Activated naive CD8-positive, alpha-beta T cell treated with anti-CD3 and anti-CD28 coated beads, Interleukin-2, amount 50 U/mL, for 24 hours (primary cell): ENCODE measurements around the gene PER2.
"Not testable (repeated sequence)": the region's sequence is repeated elsewhere in the genome, so short reads cannot be mapped to it uniquely, and the experiment has no call there.

ENCODE experiments used
- ATAC-seq: fragments of 150-1000 bp; cut with Tn5 transposase; one replicate; pipeline ENCODE4 v1.10.0; 2021
- DNase-seq: peaks from one replicate; pipeline ENCODE4 v3.0.0; 2021
- H3K27ac Mint-ChIP-seq: one replicate; pipeline ENCODE4 v1.8.0; 2021; ENCODE audit warnings: mild to moderate bottlenecking, mixed read lengths
- H3K27me3 Mint-ChIP-seq: one replicate; pipeline ENCODE4 v1.8.0; 2021; ENCODE audit warnings: mixed read lengths
- H3K36me3 Mint-ChIP-seq: one replicate; pipeline ENCODE4 v1.8.0; 2021; ENCODE audit warnings: low read depth, mixed read lengths
- H3K4me1 Mint-ChIP-seq: one replicate; pipeline ENCODE4 v1.8.0; 2021; ENCODE audit warnings: mixed read lengths
- H3K4me3 Mint-ChIP-seq: one replicate; pipeline ENCODE4 v1.8.0; 2021; ENCODE audit warnings: mild to moderate bottlenecking, moderate library complexity, mixed read lengths
- H3K9me3 Mint-ChIP-seq: one replicate; pipeline ENCODE4 v1.8.0; 2021; ENCODE audit warnings: mixed read lengths

PER2 gene

DNA sequence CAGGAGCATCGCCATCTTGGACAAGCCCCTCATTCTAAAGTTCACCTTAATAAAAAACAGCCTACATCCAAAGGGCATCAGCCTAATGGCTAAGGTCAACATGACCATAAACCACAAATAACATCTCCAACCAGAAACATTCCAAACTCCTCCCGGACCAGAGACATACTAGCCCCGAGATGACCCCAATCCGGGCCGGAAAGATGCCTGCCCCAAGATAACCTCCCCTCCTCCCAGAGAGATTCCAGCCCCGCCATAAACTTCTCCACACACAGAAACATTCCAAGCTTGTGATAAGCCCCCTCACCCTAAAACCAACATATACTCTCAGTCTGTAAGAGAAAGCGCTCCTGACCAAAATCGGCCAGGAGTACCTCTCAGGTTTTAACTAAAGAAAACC lies 16.7 kb downstream of the PER2 start:
- H3K4me3 Mint-ChIP-seq, H3K9me3 Mint-ChIP-seq, DNase-seq, H3K27ac Mint-ChIP-seq, H3K4me1 Mint-ChIP-seq, ATAC-seq, H3K27me3 Mint-ChIP-seq: not testable (repeated sequence)
- H3K36me3 Mint-ChIP-seq: peaks cover 25% of the 10 kb centered on the region

GRCh38 chr2:238271061-238271554 lies 17.3 kb downstream of the PER2 start:
- no peaks in the 10 kb centered on the region for H3K9me3 Mint-ChIP-seq
- H3K4me1 Mint-ChIP-seq: no peaks in the 10 kb centered on the region
- ATAC-seq (no peak), DNase-seq (no peak)
- no peaks in the 10 kb centered on the region for H3K27me3 Mint-ChIP-seq
- H3K36me3 Mint-ChIP-seq: peaks cover 19% of the 10 kb centered on the region
- H3K27ac Mint-ChIP-seq: no peak overlapping the region
- H3K4me3 Mint-ChIP-seq: no peak overlapping the region

GRCh38 chr2:238270606-238271005 lies 17.8 kb downstream of the PER2 start:
- H3K27ac Mint-ChIP-seq: no peak overlapping the region
- H3K4me3 Mint-ChIP-seq: no peak overlapping the region
- H3K36me3 Mint-ChIP-seq: peaks cover 18% of the 10 kb centered on the region
- H3K27me3 Mint-ChIP-seq: no peaks in the 10 kb centered on the region
- DNase-seq (no peak), ATAC-seq (no peak)
- no peaks in the 10 kb centered on the region for H3K4me1 Mint-ChIP-seq
- H3K9me3 Mint-ChIP-seq: no peaks in the 10 kb centered on the region

DNA sequence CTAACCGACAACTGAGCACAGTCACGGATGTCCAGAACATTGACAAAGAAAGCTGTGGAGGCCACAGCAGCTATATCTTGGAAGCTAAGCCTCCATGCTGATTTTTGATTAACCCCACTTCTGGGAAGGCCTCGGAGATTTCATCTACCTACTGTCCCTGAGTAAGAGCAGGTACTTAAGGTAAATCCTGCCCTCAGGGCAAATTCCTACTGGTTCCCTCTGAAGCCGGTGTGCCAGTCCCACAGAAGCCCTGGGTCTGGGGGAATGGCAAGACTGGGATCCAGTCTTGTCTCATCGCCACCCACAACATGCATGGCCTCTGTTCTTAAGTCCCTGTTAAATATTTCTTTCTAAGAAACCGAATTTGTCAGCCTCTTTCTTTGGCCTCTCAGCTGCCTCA lies 18.7 kb downstream of the PER2 start:
- H3K4me1 Mint-ChIP-seq: no peaks in the 10 kb centered on the region
- no peaks in the 10 kb centered on the region for H3K9me3 Mint-ChIP-seq
- no peak overlapping the region for H3K27ac Mint-ChIP-seq
- DNase-seq: no peak
- H3K36me3 Mint-ChIP-seq: peaks cover 16% of the 10 kb centered on the region
- H3K4me3 Mint-ChIP-seq: no peak overlapping the region
- H3K27me3 Mint-ChIP-seq: no peaks in the 10 kb centered on the region
- ATAC-seq: no peak

DNA sequence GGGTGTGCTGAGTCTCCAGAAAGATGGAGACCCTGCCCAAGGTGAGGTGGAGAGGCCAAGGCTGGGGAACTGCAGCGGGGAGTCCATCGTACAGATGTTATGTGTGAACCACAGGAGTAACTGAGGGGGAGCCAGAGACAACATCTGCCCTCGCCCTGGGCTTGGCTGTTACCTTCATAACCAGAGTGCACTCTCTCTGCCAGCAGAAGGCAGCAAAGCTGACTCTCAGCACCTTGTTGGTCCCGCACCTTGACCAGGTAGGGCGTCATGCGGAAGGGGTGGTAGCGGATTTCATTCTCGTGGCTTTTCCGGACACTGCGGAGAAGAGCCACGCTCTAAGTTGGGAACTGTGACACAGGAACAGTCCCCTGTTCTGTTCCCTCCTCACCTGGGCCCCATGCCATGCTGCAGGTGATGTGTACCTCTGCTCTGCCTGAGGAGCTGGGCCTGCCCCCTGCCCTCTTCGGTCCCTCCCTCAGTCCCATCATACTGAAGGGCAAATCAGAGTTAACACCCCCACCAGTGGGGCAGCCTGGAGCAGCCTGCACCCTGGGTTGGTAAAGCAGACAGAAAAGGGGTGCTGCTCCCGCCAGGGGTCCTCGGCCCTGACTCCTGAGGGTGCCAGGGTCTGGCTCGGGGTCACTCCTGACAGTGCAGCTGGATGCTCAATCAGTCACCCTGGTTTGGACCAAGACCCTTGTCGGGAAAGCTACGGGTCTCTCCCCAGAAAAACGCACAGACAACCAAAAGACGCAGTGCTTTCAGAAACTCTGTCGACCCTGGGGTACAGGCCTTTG lies 20.3 kb downstream of the PER2 start:
- Mint-ChIP-seq H3K36me3 (peaks cover 13% of the 10 kb centered on the region), H3K27me3 (no peaks in the 10 kb centered on the region), H3K4me1 (peaks cover 3% of the 10 kb centered on the region), H3K27ac (no peak overlapping the region), H3K4me3 (no peak overlapping the region), H3K9me3 (no peaks in the 10 kb centered on the region)
- DNase-seq (no peak), ATAC-seq (no peak)

GRCh38 chr2:238267341-238267710 lies 21.1 kb downstream of the PER2 start:
- Mint-ChIP-seq H3K27ac (no peak overlapping the region), H3K4me1 (peaks cover 3% of the 10 kb centered on the region), H3K4me3 (no peak overlapping the region), H3K27me3 (no peaks in the 10 kb centered on the region), H3K9me3 (no peaks in the 10 kb centered on the region), H3K36me3 (peaks cover 12% of the 10 kb centered on the region)
- no peak for DNase-seq
- ATAC-seq: no peak

GRCh38 chr2:238265605-238266004 lies 22.8 kb downstream of the PER2 start:
- Mint-ChIP-seq H3K36me3 (peaks cover 9% of the 10 kb centered on the region), H3K27me3 (no peaks in the 10 kb centered on the region), H3K9me3 (no peaks in the 10 kb centered on the region), H3K27ac (no peak overlapping the region), H3K4me3 (no peak overlapping the region), H3K4me1 (peaks cover 3% of the 10 kb centered on the region)
- ATAC-seq: no peak
- DNase-seq: no peak

- Mint-ChIP-seq H3K27ac (no peak overlapping the region), H3K36me3 (peaks cover 10% of the 10 kb centered on the region), H3K4me3 (no peak overlapping the region), H3K9me3 (no peaks in the 10 kb centered on the region), H3K27me3 (no peaks in the 10 kb centered on the region), H3K4me1 (peaks cover 3% of the 10 kb centered on the region)
- ATAC-seq (no peak), DNase-seq (no peak)
Measured at GRCh38 chr2:238264072-238264460, 24.3 kb downstream of the PER2 start.

- DNase-seq (peak; percentile 76), ATAC-seq (peak; percentile 69)
- Mint-ChIP-seq H3K4me1 (peaks cover 3% of the 10 kb centered on the region), H3K4me3 (no peak overlapping the region), H3K36me3 (peaks cover 10% of the 10 kb centered on the region), H3K27ac (no peak overlapping the region), H3K27me3 (no peaks in the 10 kb centered on the region), H3K9me3 (no peaks in the 10 kb centered on the region)
Measured at GRCh38 chr2:238263204-238264071, 25.0 kb downstream of the PER2 start.

- no peak overlapping the region for H3K4me3 Mint-ChIP-seq
- H3K36me3 Mint-ChIP-seq: peaks cover 14% of the 10 kb centered on the region
- peaks cover 3% of the 10 kb centered on the region for H3K4me1 Mint-ChIP-seq
- no peaks in the 10 kb centered on the region for H3K9me3 Mint-ChIP-seq
- no peak for ATAC-seq
- H3K27me3 Mint-ChIP-seq: no peaks in the 10 kb centered on the region
- H3K27ac Mint-ChIP-seq: no peak overlapping the region
- no peak for DNase-seq
Measured at GRCh38 chr2:238262496-238263122, 25.8 kb downstream of the PER2 start.

DNA sequence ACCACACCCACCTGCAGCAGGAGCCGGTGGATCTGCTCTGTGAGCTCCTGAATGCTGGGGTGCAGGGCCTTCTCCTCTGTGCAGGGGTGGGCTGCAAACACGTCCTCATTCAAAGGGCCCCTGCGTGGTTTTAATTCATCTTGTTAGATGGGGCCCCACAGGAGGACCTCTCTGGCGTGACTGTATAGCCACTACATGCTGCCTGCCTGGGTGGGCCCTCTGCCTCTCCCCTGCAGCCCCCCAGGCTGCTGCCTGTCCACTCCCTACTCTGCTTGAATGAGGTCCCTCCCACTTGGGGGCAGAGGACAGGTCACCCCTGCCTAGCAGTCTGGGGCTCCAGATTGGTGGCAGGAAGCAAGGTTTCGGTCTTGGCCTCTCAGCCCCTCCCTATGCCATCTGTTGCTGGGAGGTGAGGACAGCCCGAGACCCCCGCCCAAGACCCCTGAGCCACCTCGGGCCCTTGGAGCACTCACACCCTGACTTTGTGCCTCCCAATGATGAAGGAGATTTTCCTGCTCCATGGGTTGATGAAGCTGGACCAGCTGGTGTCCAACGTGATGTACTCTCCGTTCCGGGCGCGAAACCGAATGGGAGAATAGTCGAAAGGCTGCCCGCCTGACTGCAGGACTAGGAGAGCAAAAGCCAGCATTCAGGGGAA lies 26.6 kb downstream of the PER2 start:
- Mint-ChIP-seq H3K4me1 (peaks cover 3% of the 10 kb centered on the region), H3K27me3 (no peaks in the 10 kb centered on the region), H3K36me3 (peaks cover 10% of the 10 kb centered on the region), H3K27ac (no peak overlapping the region), H3K4me3 (no peak overlapping the region), H3K9me3 (no peaks in the 10 kb centered on the region)
- ATAC-seq: no peak
- no peak for DNase-seq

GRCh38 chr2:238260883-238261282 lies 27.5 kb downstream of the PER2 start:
- DNase-seq (no peak), ATAC-seq (no peak)
- Mint-ChIP-seq H3K27me3 (no peaks in the 10 kb centered on the region), H3K9me3 (no peaks in the 10 kb centered on the region), H3K4me3 (no peak overlapping the region), H3K4me1 (peaks cover 3% of the 10 kb centered on the region), H3K27ac (no peak overlapping the region), H3K36me3 (peaks cover 10% of the 10 kb centered on the region)

- DNase-seq (no peak), ATAC-seq (no peak)
- Mint-ChIP-seq H3K4me3 (no peak overlapping the region), H3K9me3 (no peaks in the 10 kb centered on the region), H3K27ac (no peak overlapping the region), H3K27me3 (no peaks in the 10 kb centered on the region), H3K36me3 (peaks cover 20% of the 10 kb centered on the region), H3K4me1 (peaks cover 3% of the 10 kb centered on the region)
Measured at GRCh38 chr2:238259061-238260020, 29.1 kb downstream of the PER2 start.
